GM12891 (cell line): ENCODE measurements around the gene KIF5C.
"Not testable (repeated sequence)": the region's sequence is repeated elsewhere in the genome, so short reads cannot be mapped to it uniquely, and the experiment has no call there.

Experiments
- DNase-seq: peaks from one replicate; pipeline ENCODE4 v3.0.0; 2011; ENCODE audit warnings: low spot score; ENCODE audit not compliant: insufficient read length
- FAIRE-seq: peaks from 2 replicates; lab custom pipeline; 2011; peaks lifted over from hg19 to GRCh38; lab: Jason Lieb, UNC
- PAX5 ChIP-seq: IDR thresholded peaks from 2 replicates; pipeline ENCODE4 v1.6.1; 2011; ENCODE audit warnings: low read length, moderate library complexity, mild to moderate bottlenecking; ENCODE audit not compliant: insufficient read depth, severe bottlenecking
- POLR2A ChIP-seq: IDR thresholded peaks from 2 replicates; pipeline ENCODE4 v1.6.1; 2011; ENCODE audit warnings: low read depth, low read length, control low read depth
- POLR2AphosphoS5 ChIP-seq: IDR thresholded peaks from 2 replicates; pipeline ENCODE4 v1.6.1; 2011; ENCODE audit warnings: low read depth, low read length, control low read depth
- POU2F2 ChIP-seq: IDR thresholded peaks from 2 replicates; pipeline ENCODE4 v1.6.1; 2011; ENCODE audit warnings: low read depth, mild to moderate bottlenecking, control low read depth, low read length, moderate library complexity
- SPI1 ChIP-seq: IDR thresholded peaks from 2 replicates; pipeline ENCODE4 v1.6.1; 2011; ENCODE audit warnings: low read depth, low read length, control low read depth
- TAF1 ChIP-seq: IDR thresholded peaks from 2 replicates; pipeline ENCODE4 v1.6.1; 2011; ENCODE audit warnings: low read depth, low read length, control low read depth

The KIF5C gene

GRCh38 chr2:148968776-148969319, 93.8 kb downstream of the KIF5C start:
- no peak for FAIRE-seq
- TF ChIP-seq PAX5, result no peak
- no peak for TF ChIP-seq POLR2AphosphoS5
- TF ChIP-seq POU2F2, result no peak
- no peak for TF ChIP-seq SPI1
- no peak for TF ChIP-seq POLR2A

GRCh38 chr2:148969659-148970061, 94.6 kb downstream of the KIF5C start:
- FAIRE-seq, result no peak
- TF ChIP-seq POLR2A (no peak), SPI1 (no peak), PAX5 (no peak), POLR2AphosphoS5 (no peak), POU2F2 (no peak), TAF1 (no peak)

More at GRCh38 chr2:148968776-148969319, 93.8 kb downstream of the KIF5C start:
- DNase-seq, result no peak

DNA sequence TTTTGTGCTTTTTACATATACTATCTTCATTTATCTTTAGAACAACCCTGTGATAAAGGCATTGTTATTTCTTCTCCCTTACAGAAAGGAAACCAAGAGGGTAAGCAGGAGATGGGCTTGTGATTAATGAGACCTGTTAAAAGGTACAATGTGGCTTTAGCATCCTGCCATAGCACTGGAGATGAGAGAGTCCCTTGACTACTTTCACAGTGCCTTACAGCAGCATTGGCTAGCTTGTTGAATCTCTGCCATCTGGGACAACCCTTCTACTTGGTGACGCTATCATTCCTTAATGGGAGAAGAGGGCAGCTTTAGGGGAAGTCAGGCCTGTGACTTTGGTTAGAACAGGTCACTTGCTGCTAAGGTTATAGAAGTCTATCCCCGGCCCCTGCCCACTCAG, 95.4 kb downstream of the KIF5C start:
- FAIRE-seq, result peak; percentile 66
- TF ChIP-seq SPI1, result no peak
- TF ChIP-seq POLR2A, result no peak
- TF ChIP-seq POLR2AphosphoS5, result no peak
- TF ChIP-seq PAX5, result no peak
- no peak for TF ChIP-seq TAF1
- TF ChIP-seq POU2F2, result no peak

More at GRCh38 chr2:148969659-148970061, 94.6 kb downstream of the KIF5C start:
- DNase-seq, result no peak

GRCh38 chr2:148971547-148971946, 96.5 kb downstream of the KIF5C start:
- FAIRE-seq, result peak; percentile 76
- TF ChIP-seq POLR2AphosphoS5, result no peak
- TF ChIP-seq SPI1, result peak; percentile 34
- peak; percentile 17 for DNase-seq

More for the DNA sequence above, 95.4 kb downstream of the KIF5C start:
- DNase-seq, result no peak

- FAIRE-seq (no peak), DNase-seq (no peak)
- TF ChIP-seq POLR2A (no peak), POLR2AphosphoS5 (no peak)
Observed at GRCh38 chr2:148974095-148974494, 99.1 kb downstream of the KIF5C start.

DNA sequence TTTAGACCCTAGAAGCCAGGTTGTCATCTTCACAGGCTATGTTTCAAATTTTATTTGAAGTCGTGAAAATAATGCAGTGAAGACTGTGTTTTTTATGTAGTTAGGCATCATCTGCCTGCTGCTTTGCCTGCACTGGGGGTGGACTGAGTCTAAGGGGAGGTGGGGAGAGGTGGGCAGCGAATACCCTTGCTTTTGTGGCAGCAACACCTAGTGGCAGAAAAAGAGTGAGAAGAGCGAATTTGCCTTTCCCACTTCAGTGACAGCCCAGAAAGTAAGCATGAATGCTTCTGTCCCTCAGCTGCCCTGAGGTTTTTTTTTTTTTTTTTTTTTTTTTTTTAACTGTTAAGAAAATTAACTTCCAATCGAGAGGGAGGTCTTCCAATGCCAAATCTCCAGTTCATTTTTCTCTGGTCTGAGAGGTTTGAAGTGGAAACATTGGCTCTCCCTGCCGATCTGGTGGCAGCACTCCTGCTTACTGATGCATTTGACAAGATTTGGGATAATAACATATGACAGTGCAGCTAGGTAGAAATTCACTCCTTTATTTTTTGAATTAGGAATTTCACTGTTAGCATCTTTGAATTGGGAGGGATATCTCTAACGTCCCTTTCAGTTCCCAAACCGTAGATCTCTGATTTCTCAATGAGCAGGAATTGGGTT, 103.1 kb downstream of the KIF5C start:
- DNase-seq, result no peak
- TF ChIP-seq POLR2A (no peak), TAF1 (no peak), PAX5 (no peak), SPI1 (no peak), POU2F2 (no peak), POLR2AphosphoS5 (no peak)
- FAIRE-seq, result no peak

DNA sequence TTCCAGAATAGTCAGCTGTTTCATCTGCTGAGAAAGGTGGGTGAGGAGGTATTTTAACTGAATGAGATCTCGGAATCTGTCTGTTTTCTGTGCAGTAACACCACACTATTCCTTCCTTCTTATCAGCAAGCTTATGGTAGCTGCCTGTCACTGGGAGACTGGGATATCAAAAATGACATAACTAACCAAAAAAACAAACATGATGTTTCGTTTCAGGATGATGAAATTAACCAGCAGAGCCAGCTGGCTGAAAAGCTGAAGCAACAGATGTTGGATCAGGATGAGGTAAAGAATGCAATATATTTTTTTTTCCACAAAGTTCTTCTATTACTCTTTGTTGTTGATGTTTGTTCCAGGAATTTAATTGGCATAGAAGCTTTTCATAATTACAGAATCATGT, 103.7 kb downstream of the KIF5C start:
- no peak for DNase-seq
- FAIRE-seq, result no peak
- TF ChIP-seq POLR2AphosphoS5 (no peak), POLR2A (no peak), POU2F2 (no peak), PAX5 (no peak), TAF1 (no peak), SPI1 (no peak)

DNA sequence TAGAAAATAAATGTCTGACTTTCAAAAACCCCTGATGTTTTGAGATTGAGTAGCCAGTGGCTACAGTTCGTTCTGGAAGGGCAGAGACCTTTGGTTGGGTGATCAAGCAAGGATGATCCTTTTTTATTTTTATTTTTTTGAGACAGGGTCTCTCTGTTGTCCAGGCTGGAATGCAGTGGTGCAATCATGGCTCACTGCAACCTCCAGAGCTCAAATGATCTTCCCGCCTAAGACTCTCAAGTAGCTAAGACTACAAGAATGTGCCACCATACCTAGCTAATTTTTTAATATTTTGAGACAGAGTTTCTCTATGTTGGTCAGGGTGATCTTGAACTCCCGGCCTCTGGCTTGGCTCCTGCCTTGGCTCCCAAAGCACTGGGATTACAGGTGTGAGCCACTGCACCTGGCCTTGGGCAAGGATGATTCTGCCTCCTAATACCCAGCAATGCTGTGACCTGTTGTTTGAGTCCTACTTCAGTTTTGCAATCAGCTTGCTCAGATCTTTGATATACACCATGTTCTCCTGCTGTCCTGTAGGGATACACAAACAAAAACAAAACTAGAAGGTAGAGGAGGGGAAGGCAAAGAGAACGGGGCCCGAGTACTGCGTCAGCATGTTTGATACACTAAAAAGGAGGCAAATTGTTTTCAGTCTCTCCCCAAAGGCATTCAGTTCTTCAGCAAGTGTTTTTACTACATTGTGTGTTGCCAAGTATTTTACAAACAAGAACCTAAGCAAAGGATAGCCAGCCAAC, 104.3 kb downstream of the KIF5C start:
- DNase-seq (no peak), FAIRE-seq (no peak)
- TF ChIP-seq POU2F2 (no peak), POLR2A (no peak), PAX5 (no peak), SPI1 (no peak), POLR2AphosphoS5 (no peak), TAF1 (no peak)

DNA sequence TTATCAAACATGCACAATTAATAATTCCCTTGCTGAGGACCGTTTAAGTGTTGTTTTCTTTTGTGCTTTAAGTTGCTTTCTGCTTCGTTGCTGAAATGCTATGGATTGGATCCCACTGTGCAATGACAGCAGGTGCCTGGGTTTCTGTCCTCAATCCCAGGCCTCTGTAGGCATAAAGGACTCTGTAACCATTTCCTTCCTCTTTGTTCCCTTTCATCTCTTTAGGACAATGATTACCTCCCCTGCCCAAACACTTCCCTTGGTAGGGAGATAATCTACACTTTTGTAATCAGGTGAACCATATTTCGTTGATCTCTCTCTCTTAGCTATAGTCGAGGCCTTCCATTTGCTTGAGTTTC, 104.9 kb downstream of the KIF5C start:
- no peak for TF ChIP-seq POLR2AphosphoS5
- TF ChIP-seq POLR2A, result no peak
- no peak for TF ChIP-seq POU2F2
- no peak for TF ChIP-seq PAX5
- no peak for TF ChIP-seq TAF1
- TF ChIP-seq SPI1, result no peak
- FAIRE-seq (no peak), DNase-seq (no peak)

DNA sequence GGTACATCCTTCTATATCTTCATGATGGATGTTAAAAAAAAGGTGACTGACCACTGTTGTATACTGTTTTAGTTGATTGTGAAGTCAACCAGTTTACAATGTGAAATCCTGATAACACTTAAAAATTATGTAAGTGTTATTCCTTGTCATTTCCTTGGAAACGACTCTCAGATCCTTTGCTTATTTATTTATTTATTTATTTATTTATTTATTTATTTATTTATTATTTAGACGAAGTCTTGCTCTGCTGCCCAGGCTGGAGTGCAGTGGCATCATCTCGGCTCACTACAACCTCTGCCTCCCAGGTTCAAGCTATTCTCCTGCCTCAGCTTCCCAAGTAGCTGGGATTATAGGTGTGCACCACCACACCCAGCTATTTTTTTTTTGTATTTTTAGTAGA, 105.5 kb downstream of the KIF5C start:
- not testable (repeated sequence) for FAIRE-seq

DNA sequence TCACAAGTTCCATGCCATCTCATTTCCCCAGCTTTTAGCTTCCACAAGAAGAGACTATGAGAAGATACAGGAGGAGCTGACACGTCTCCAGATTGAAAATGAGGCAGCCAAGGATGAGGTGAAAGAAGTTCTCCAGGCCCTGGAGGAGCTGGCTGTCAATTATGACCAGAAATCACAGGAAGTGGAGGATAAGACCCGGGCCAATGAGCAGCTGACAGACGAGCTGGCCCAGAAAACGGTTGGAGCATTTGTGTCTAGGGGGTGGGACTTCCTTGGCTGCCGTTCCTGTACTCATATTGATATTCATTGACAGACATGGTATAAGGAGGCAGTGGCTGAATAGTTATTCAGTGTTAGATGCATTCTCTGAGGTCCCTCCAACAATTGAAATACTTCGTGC, 106.3 kb downstream of the KIF5C start:
- no peak for DNase-seq
- no peak for FAIRE-seq
- TF ChIP-seq TAF1, result no peak
- no peak for TF ChIP-seq SPI1
- no peak for TF ChIP-seq POLR2AphosphoS5
- TF ChIP-seq POLR2A, result no peak
- no peak for TF ChIP-seq POU2F2
- TF ChIP-seq PAX5, result no peak

More for the DNA sequence above, 105.5 kb downstream of the KIF5C start:
- DNase-seq, result not testable (repeated sequence)
